ENCODE measurements around the gene TM9SF4.

Gene TM9SF4

GRCh38 chr20:32155017-32155981 is 45.8 kb downstream of the TM9SF4 start:
- H3K27ac ChIP-seq, result no peak overlapping the region

DNA sequence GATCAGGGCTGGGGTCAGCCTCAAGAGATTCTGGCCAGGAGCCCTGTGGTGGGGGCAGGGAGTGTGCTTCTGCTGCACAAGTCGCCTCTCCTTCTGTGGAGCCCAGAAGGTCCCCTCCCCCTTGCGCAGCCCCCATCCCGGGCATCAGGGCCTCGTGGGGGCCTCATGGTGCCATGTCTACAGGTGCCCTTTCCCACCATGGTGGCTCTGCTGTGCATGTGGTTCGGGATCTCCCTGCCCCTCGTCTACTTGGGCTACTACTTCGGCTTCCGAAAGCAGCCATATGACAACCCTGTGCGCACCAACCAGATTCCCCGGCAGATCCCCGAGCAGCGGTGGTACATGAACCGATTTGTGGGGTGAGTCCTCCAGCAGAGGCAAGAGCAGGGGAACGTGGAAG is 48.1 kb downstream of the TM9SF4 start:
- H3K27me3 ChIP-seq (ENCODE audit: control insufficient read depth, insufficient read depth, low read length), result no peaks in the 10 kb centered on the region
- no peak overlapping the region for H2AFZ ChIP-seq
- H3K36me3 ChIP-seq (ENCODE audit: control insufficient read depth, insufficient read depth, low read length), result no peaks in the 10 kb centered on the region
- TF ChIP-seq CTCF (IDR thresholded peaks at IDR 0.05), result no peak
- no peaks in the 10 kb centered on the region for H3K79me2 ChIP-seq
- no peaks in the 10 kb centered on the region for H3K9me3 ChIP-seq (ENCODE audit: control insufficient read depth, low read length)
- H3K9ac ChIP-seq, result no peak overlapping the region
- no peak overlapping the region for H3K4me2 ChIP-seq (ENCODE audit: low read length)
- H3K4me1 ChIP-seq, result no peaks in the 10 kb centered on the region
- H3K27ac ChIP-seq, result no peak overlapping the region
- no peak overlapping the region for H3K4me3 ChIP-seq (ENCODE audit: low read depth, low read length)

More at GRCh38 chr20:32155017-32155981, 45.8 kb downstream of the TM9SF4 start:
- Histone ChIP-seq H3K79me2 (no peaks in the 10 kb centered on the region), H3K4me3 (ENCODE audit: low read depth, low read length) (no peak overlapping the region), H3K27me3 (ENCODE audit: control insufficient read depth, insufficient read depth, low read length) (no peaks in the 10 kb centered on the region), H3K4me1 (no peaks in the 10 kb centered on the region), H3K9me3 (ENCODE audit: control insufficient read depth, low read length) (no peaks in the 10 kb centered on the region), H3K9ac (no peak overlapping the region), H3K4me2 (ENCODE audit: low read length) (no peak overlapping the region), H2AFZ (no peak overlapping the region), H3K36me3 (ENCODE audit: control insufficient read depth, insufficient read depth, low read length) (no peaks in the 10 kb centered on the region)
- peak; percentile 17 for TF ChIP-seq CTCF (IDR thresholded peaks at IDR 0.05)

DNA sequence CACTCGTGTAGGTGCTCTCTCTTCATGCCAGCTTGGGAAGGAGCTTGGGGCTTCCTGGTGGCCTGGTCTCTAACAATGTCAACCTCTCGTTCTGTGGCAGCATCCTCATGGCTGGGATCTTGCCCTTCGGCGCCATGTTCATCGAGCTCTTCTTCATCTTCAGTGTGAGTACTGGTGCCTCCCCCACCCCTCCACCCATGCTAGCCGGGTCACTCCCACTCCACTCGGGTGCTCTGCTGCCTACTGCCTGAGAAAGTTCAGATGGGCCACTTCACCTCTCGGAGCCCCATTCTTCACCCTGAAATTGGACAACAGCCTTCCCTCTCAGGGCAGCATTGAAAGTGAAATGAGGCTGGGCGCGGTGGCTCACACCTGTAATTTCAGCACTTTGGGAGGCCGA is 48.8 kb downstream of the TM9SF4 start:
- Histone ChIP-seq H3K4me1 (no peaks in the 10 kb centered on the region), H3K4me3 (ENCODE audit: low read depth, low read length) (no peak overlapping the region), H3K79me2 (no peaks in the 10 kb centered on the region), H3K9ac (no peak overlapping the region), H3K4me2 (ENCODE audit: low read length) (no peak overlapping the region), H3K36me3 (ENCODE audit: control insufficient read depth, insufficient read depth, low read length) (no peaks in the 10 kb centered on the region), H3K27me3 (ENCODE audit: control insufficient read depth, insufficient read depth, low read length) (no peaks in the 10 kb centered on the region), H3K9me3 (ENCODE audit: control insufficient read depth, low read length) (no peaks in the 10 kb centered on the region), H2AFZ (no peak overlapping the region), H3K27ac (no peak overlapping the region)
- no peak for TF ChIP-seq CTCF (IDR thresholded peaks at IDR 0.05)

DNA sequence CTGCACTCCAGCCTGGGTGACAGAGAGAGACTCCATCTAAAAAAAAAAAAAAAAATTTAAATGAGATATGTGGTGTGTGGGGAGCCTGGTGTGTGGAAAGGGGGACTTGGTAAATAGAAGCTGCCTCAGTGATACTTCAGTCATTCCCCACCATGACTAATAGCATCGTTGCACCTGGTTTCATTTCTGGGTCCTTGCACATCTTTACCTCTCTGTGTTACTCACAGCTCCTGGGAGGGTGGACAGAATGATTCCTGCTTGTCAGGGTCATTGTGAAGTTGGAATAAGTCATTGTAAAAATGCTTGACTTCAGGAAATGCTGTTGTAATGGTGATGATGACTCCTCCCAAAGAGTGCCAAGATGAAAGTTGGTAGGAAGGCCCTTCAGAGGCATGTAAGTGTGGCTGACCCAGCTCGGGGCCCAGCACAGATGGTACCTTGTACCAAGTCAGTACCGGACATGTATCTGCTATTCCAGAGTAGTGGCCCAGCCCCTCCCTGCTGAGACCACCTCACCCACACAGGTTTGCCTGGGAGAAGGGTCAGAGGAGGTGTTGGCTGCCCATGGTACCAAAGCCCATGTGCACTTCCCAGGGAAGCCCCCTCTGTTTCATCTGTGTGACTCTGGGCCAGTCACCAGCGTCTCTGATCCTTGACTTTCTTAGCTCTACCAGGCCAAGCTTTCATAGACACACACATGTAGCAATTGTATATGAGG is 49.6 kb downstream of the TM9SF4 start:
- Histone ChIP-seq H3K4me1 (no peaks in the 10 kb centered on the region), H3K4me3 (ENCODE audit: low read depth, low read length) (no peak overlapping the region), H3K4me2 (ENCODE audit: low read length) (no peak overlapping the region), H3K36me3 (ENCODE audit: control insufficient read depth, insufficient read depth, low read length) (no peaks in the 10 kb centered on the region), H3K79me2 (no peaks in the 10 kb centered on the region), H3K27me3 (ENCODE audit: control insufficient read depth, insufficient read depth, low read length) (no peaks in the 10 kb centered on the region), H3K9me3 (ENCODE audit: control insufficient read depth, low read length) (no peaks in the 10 kb centered on the region), H2AFZ (no peak overlapping the region), H3K9ac (no peak overlapping the region), H3K27ac (no peak overlapping the region)
- TF ChIP-seq CTCF (IDR thresholded peaks at IDR 0.05), result no peak

Measured in parathyroid adenoma (tissue), 2 donors.